ENCODE measurements around the gene HMCES. TPM values are rescaled to one million over a fixed set of nuclear protein-coding genes. Genes with fewer than 3 reads are reported as not detected.

The HMCES gene
- total and polyA plus RNA-seq, 2 of the 13 experiments (the other 11 are each of a cell fraction or from before 2014, with no cell fraction given), result 16.1 to 37.5 TPM

DNA sequence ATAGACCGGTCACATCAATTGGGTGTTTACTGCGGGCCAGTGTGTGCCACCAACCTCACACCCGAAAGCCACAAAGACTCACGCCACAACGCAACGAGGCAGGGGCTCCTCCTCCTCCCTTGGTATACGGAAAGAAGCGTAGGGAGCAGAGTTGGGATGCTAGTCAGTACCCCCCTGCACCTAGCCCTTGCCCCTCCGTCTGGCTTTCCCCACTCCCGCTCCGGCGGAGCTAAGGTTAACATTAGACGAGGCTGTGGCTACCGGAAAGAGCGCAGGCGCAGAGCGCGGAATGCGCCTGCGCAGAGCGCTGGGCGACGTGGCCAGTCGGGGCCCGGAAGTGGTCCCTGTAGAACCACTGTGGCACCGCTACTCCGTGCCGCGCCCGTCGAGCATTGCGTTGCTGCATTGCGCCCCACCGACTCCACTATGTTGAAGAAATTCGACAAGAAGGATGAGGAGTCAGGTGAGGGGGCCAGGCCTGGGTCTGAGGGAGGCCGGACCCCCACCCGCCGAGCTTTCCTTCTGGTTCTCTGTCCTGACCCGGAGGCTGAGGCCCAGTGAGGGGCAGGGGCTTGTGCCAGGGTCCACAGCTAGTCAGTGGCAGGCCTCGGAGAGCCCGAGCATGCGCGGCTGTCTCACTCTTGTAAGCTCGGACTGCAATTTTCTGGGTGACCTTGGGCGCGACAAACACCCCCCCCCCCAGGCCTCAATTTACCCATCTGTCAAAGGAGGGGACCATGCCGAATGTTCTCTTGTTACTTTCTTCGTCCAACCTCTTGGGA lies 29.2 kb upstream of the HMCES start, which contains the start of gene COPG1 (continued):
- peak; percentile 70 for TF ChIP-seq KMT2A (CRISPR knock-in tag; IDR thresholded peaks at IDR 0.05)
- TF ChIP-seq WIZ (CRISPR knock-in tag; IDR thresholded peaks at IDR 0.05), result peak; percentile 57; the same call in 1 of the 2 replicates
- no peak for TF ChIP-seq RFX5 (IDR thresholded peaks at IDR 0.05; ENCODE audit: low read depth, low read length)
- TF ChIP-seq SALL1 (CRISPR knock-in tag; IDR thresholded peaks at IDR 0.05), result peak; percentile 84
- TF ChIP-seq ZNF326 (CRISPR knock-in tag; IDR thresholded peaks at IDR 0.05; ENCODE audit: borderline replicate concordance), result no peak
- peak; percentile 84 for TF ChIP-seq ZNF501 (CRISPR knock-in tag; IDR thresholded peaks at IDR 0.05)
- no peak for TF ChIP-seq U2AF2 (IDR thresholded peaks at IDR 0.05; ENCODE audit: low read depth, low read length)
- TF ChIP-seq ZNF563 (CRISPR knock-in tag; IDR thresholded peaks at IDR 0.05), result peak; percentile 86
- TF ChIP-seq ZFP82 (CRISPR knock-in tag; IDR thresholded peaks at IDR 0.05; ENCODE audit: borderline replicate concordance), result no peak
- TF ChIP-seq, protein P1, sequence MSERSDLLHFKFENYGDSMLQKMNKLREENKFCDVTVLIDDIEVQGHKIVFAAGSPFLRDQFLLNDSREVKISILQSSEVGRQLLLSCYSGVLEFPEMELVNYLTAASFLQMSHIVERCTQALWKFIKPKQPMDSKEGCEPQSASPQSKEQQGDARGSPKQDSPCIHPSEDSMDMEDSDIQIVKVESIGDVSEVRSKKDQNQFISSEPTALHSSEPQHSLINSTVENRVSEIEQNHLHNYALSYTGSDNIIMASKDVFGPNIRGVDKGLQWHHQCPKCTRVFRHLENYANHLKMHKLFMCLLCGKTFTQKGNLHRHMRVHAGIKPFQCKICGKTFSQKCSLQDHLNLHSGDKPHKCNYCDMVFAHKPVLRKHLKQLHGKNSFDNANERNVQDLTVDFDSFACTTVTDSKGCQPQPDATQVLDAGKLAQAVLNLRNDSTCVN (CRISPR knock-in tag; IDR thresholded peaks at IDR 0.05; ENCODE audit: borderline replicate concordance), result no peak; the same call in 1 of the 2 replicates
- TF ChIP-seq KLF12 (CRISPR knock-in tag; IDR thresholded peaks at IDR 0.05; ENCODE audit: borderline replicate concordance), result no peak
- TF ChIP-seq, protein P2, sequence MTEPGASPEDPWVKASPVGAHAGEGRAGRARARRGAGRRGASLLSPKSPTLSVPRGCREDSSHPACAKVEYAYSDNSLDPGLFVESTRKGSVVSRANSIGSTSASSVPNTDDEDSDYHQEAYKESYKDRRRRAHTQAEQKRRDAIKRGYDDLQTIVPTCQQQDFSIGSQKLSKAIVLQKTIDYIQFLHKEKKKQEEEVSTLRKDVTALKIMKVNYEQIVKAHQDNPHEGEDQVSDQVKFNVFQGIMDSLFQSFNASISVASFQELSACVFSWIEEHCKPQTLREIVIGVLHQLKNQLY (CRISPR knock-in tag; IDR thresholded peaks at IDR 0.05), result 0 out of 2 replicates have a peak, but pooled peaks have one; percentile 36
- peak; percentile 90 for TF ChIP-seq GATAD1 (CRISPR knock-in tag; IDR thresholded peaks at IDR 0.05)
- no peak for TF ChIP-seq ARID5B (CRISPR knock-in tag; IDR thresholded peaks at IDR 0.05)
- peak; percentile 79 for TF ChIP-seq CBX1 (IDR thresholded peaks at IDR 0.05; ENCODE audit: low read depth)
- no peak for TF ChIP-seq NONO (IDR thresholded peaks at IDR 0.05)
- TF ChIP-seq NONO (CRISPR knock-in tag; conservative IDR thresholded peaks at IDR 0.05), result peak; percentile 70
- TF ChIP-seq CERS6 (CRISPR knock-in tag; IDR thresholded peaks at IDR 0.05), result no peak
- TF ChIP-seq MYC (CRISPR knock-in tag; IDR thresholded peaks at IDR 0.05; ENCODE audit: borderline replicate concordance), result peak; percentile 75; the same call in 1 of the 2 replicates
- no peak for TF ChIP-seq PHB2 (IDR thresholded peaks at IDR 0.05; ENCODE audit: partially characterized antibody)
- TF ChIP-seq ZBTB20 (CRISPR knock-in tag; IDR thresholded peaks at IDR 0.05; ENCODE audit: borderline replicate concordance, low read depth), result peak; percentile 72; the same call in 1 of the 2 replicates
- 0 out of 2 replicates have a peak, but pooled peaks have one; percentile 49 for TF ChIP-seq FLYWCH1 (CRISPR knock-in tag; IDR thresholded peaks at IDR 0.05)
- no peak for TF ChIP-seq NR1H2 (CRISPR knock-in tag; IDR thresholded peaks at IDR 0.05; ENCODE audit: borderline replicate concordance, low read depth)
